DOHH2 (cell line): Measurements from ENCODE around the gene CFAP43.

Experiments
- EZH2phosphoT487 ChIP-seq: fragments of 200-600 bp; sonication (generic); IDR thresholded peaks from 2 replicates; pipeline ENCODE4 v1.6.1; 2017; ENCODE audit warnings: borderline replicate concordance, mild to moderate bottlenecking, antibody characterized with exemption, low read length, moderate library complexity, mixed read lengths
- TF ChIP-seq, protein P1 (sequence below): fragments of 200-600 bp; sonication (generic); IDR thresholded peaks from one replicate; pipeline ENCODE4 v1.5.1; 2014; ENCODE audit warnings: antibody characterized with exemption, mild to moderate bottlenecking, low read depth, low read length; ENCODE audit not compliant: poor library complexity, severe bottlenecking

DNA sequence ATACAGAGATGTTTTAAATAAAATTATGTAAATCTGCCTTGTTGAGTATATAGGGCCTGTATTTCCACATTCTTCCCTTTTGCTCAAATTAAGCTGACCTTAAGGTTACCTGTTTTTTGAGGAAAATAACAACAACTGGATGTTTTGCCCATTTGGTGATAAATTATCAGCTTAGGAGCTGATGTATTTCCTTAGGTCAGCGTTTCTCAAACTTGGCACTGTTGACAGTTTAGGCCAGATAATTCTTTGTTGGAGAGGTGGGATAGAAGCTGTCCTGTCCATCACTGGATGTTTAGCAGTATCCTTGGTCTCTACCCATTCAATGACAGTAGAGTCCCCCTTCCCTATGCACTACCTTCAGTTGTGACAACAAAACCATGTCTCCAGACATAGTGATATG, 44.0 kb upstream of the CFAP43 start:
- TF ChIP-seq, protein P1, sequence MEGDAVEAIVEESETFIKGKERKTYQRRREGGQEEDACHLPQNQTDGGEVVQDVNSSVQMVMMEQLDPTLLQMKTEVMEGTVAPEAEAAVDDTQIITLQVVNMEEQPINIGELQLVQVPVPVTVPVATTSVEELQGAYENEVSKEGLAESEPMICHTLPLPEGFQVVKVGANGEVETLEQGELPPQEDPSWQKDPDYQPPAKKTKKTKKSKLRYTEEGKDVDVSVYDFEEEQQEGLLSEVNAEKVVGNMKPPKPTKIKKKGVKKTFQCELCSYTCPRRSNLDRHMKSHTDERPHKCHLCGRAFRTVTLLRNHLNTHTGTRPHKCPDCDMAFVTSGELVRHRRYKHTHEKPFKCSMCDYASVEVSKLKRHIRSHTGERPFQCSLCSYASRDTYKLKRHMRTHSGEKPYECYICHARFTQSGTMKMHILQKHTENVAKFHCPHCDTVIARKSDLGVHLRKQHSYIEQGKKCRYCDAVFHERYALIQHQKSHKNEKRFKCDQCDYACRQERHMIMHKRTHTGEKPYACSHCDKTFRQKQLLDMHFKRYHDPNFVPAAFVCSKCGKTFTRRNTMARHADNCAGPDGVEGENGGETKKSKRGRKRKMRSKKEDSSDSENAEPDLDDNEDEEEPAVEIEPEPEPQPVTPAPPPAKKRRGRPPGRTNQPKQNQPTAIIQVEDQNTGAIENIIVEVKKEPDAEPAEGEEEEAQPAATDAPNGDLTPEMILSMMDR = no peak
- no peak for TF ChIP-seq EZH2phosphoT487
